IMR-90 (cell line): ENCODE data around the gene PGBD1. TPM values are rescaled to one million over a fixed set of nuclear protein-coding genes. Genes with fewer than 3 reads are reported as not detected.

ENCODE experiments used
- ATAC-seq: fragments of 200-7000 bp; cut with Tn5 transposase; 2 replicates; pipeline ENCODE4 v1.9.1; 2020; ENCODE audit warnings: low read depth, mild to moderate bottlenecking, moderate library complexity
- BruUV-seq: library from RNA; stranded (reverse); fragments of 400-500 nt; replicated peaks from 2 replicates; lab custom pipeline; 2021; lab: Mats Ljungman, UMichigan
- CTCF ChIA-PET: fragments of 300-600 bp; formaldehyde crosslinking; extraction: SDS; loops from one replicate; lab custom pipeline; 2021; ENCODE audit warnings: antibody characterized with exemption; lab: Yijun Ruan, JAX
- POLR2A ChIA-PET: fragments of 300-600 bp; sonication (Branson Sonifier 250); formaldehyde crosslinking; loops from one replicate; lab custom pipeline; 2022; ENCODE audit warnings: antibody characterized with exemption; ENCODE audit not compliant: unreplicated experiment; lab: Charles Lee
- DNase-seq: peaks from one replicate; pipeline ENCODE4 v3.0.0; 2013
- H2AFZ ChIP-seq: replicated peaks from 2 replicates; pipeline ENCODE3; 2013; ENCODE audit warnings: low read length, mild to moderate bottlenecking; ENCODE audit not compliant: poor library complexity
- H2AK5ac ChIP-seq: 2 replicates; pipeline ENCODE4 v1.6.1; 2013; ENCODE audit warnings: low read depth, low read length, inconsistent platforms
- H2AK9ac ChIP-seq: replicated peaks from 2 replicates; pipeline ENCODE3; 2013; ENCODE audit warnings: mild to moderate bottlenecking, low read depth, low read length, moderate library complexity; ENCODE audit not compliant: poor library complexity
- H2BK120ac ChIP-seq: 2 replicates; pipeline ENCODE4 v1.6.1; 2013; ENCODE audit warnings: low read depth, low read length, inconsistent platforms
- H2BK15ac ChIP-seq: 3 replicates; pipeline ENCODE4 v1.6.1; 2013; ENCODE audit warnings: low read depth, low read length, inconsistent platforms
- H2BK20ac ChIP-seq: 2 replicates; pipeline ENCODE4 v1.6.1; 2013; ENCODE audit warnings: low read depth, mild to moderate bottlenecking, inconsistent platforms, low read length, moderate library complexity
- H2BK5ac ChIP-seq: 2 replicates; pipeline ENCODE4 v1.6.1; 2013; ENCODE audit warnings: mild to moderate bottlenecking, low read depth, low read length, inconsistent platforms; ENCODE audit not compliant: poor library complexity, severe bottlenecking
- H3K14ac ChIP-seq: replicated peaks from 2 replicates; pipeline ENCODE4 v1.6.1; 2013; ENCODE audit warnings: low read depth, low read length, inconsistent platforms
- H3K18ac ChIP-seq: 2 replicates; pipeline ENCODE4 v1.6.1; 2013; ENCODE audit warnings: low read depth, low read length, control low read depth
- H3K23ac ChIP-seq: 2 replicates; pipeline ENCODE4 v1.6.1; 2013; ENCODE audit warnings: low read depth, low read length, inconsistent platforms
- H3K27ac ChIP-seq: 2 replicates; pipeline ENCODE4 v1.5.1; 2013; ENCODE audit warnings: mild to moderate bottlenecking, control low read depth, low read length; ENCODE audit not compliant: insufficient read depth
- H3K27me3 ChIP-seq: 2 replicates; pipeline ENCODE4 v1.6.1; 2013; ENCODE audit warnings: low read length; ENCODE audit not compliant: control insufficient read depth, insufficient read depth
- H3K36me3 ChIP-seq: 2 replicates; pipeline ENCODE4 v1.6.1; 2013; ENCODE audit warnings: low read length, mixed read lengths; ENCODE audit not compliant: control insufficient read depth, insufficient read depth
- H3K4ac ChIP-seq: 2 replicates; pipeline ENCODE4 v1.6.1; 2013; ENCODE audit warnings: low read depth, low read length, inconsistent platforms
- H3K4me1 ChIP-seq: 2 replicates; pipeline ENCODE4 v1.6.1; 2013; ENCODE audit warnings: low read length, mixed read lengths; ENCODE audit not compliant: control insufficient read depth, insufficient read depth
- H3K4me2 ChIP-seq: 2 replicates; pipeline ENCODE4 v1.6.1; 2013; ENCODE audit warnings: low read depth, mild to moderate bottlenecking, control low read depth, low read length, moderate library complexity
- H3K4me3 ChIP-seq: 2 replicates; pipeline ENCODE4 v1.5.1; 2013; ENCODE audit warnings: low read depth, mild to moderate bottlenecking, control low read depth, low read length, moderate library complexity; ENCODE audit not compliant: insufficient read depth
- H3K56ac ChIP-seq: 2 replicates; pipeline ENCODE4 v1.6.1; 2013; ENCODE audit warnings: low read length, inconsistent platforms; ENCODE audit not compliant: insufficient read depth; ENCODE audit errors: extremely low read depth
- H3K79me1 ChIP-seq, 2 experiments: 2 replicates each; pipeline ENCODE4 v1.6.1; 2013; ENCODE audit warnings: low read length in 2 of 2, inconsistent platforms in 1 of 2, low read depth in 1 of 2
- H3K9ac ChIP-seq: 2 replicates; pipeline ENCODE4 v1.6.1; 2013; ENCODE audit warnings: low read depth, low read length, control low read depth
- H3K9me1 ChIP-seq: 2 replicates; pipeline ENCODE4 v1.6.1; 2013; ENCODE audit warnings: low read length, inconsistent platforms; ENCODE audit not compliant: insufficient read depth
- H3K9me3 ChIP-seq: 2 replicates; pipeline ENCODE4 v1.6.1; 2013; ENCODE audit warnings: low read length; ENCODE audit not compliant: control insufficient read depth, insufficient read depth
- H4K20me1 ChIP-seq: 2 replicates; pipeline ENCODE4 v1.6.1; 2013; ENCODE audit warnings: low read length, inconsistent platforms; ENCODE audit not compliant: insufficient read depth
- H4K5ac ChIP-seq: 2 replicates; pipeline ENCODE4 v1.6.1; 2013; ENCODE audit warnings: mild to moderate bottlenecking, low read depth, low read length, control low read depth
- H4K8ac ChIP-seq, 2 experiments: 2 replicates each; pipeline ENCODE4 v1.6.1; 2013; ENCODE audit warnings: low read depth in 2 of 2, low read length in 2 of 2, control low read depth in 1 of 2, inconsistent platforms in 1 of 2
- H4K91ac ChIP-seq: 2 replicates; pipeline ENCODE4 v1.6.1; 2013; ENCODE audit warnings: low read depth, low read length, inconsistent platforms; ENCODE audit not compliant: insufficient read depth
- BHLHE40 ChIP-seq: fragments of 150-350 bp; IDR thresholded peaks from 2 replicates; pipeline ENCODE4 v1.6.1; 2016; ENCODE audit warnings: mild to moderate bottlenecking, low read depth, low read length
- CEBPB ChIP-seq: IDR thresholded peaks from 2 replicates; pipeline ENCODE4 v1.6.1; 2012; ENCODE audit warnings: low read depth, low read length, improper control_type of control experiment
- CHD1 ChIP-seq: IDR thresholded peaks from 2 replicates; pipeline ENCODE4 v1.6.1; 2012; ENCODE audit warnings: low read depth, low read length, improper control_type of control experiment
- CTCF ChIP-seq: conservative IDR thresholded peaks from 2 replicates; pipeline ENCODE4 v1.5.1; 2012; ENCODE audit warnings: mild to moderate bottlenecking, low read depth, low read length, improper control_type of control experiment
- FOS ChIP-seq: fragments of 150-350 bp; IDR thresholded peaks from 2 replicates; pipeline ENCODE4 v1.6.1; 2016; ENCODE audit warnings: low read depth, low read length
- MAFK ChIP-seq: IDR thresholded peaks from 2 replicates; pipeline ENCODE4 v1.6.1; 2012; ENCODE audit warnings: low read depth, low read length, improper control_type of control experiment
- MAZ ChIP-seq: IDR thresholded peaks from 2 replicates; pipeline ENCODE4 v1.6.1; 2012; ENCODE audit warnings: low read depth, mild to moderate bottlenecking, low read length, improper control_type of control experiment, moderate library complexity, borderline replicate concordance
- MXI1 ChIP-seq: IDR thresholded peaks from 2 replicates; pipeline ENCODE4 v1.6.1; 2012; ENCODE audit warnings: low read depth, mild to moderate bottlenecking, low read length, moderate library complexity, borderline replicate concordance
- NFE2L2 ChIP-seq: fragments of 150-350 bp; IDR thresholded peaks from 2 replicates; pipeline ENCODE4 v1.6.1; 2016; ENCODE audit warnings: low read depth, mild to moderate bottlenecking, low read length
- POLR2A ChIP-seq: IDR thresholded peaks from 2 replicates; pipeline ENCODE4 v1.6.1; 2012; ENCODE audit warnings: mild to moderate bottlenecking, low read depth, low read length
- RAD21 ChIP-seq: IDR thresholded peaks from 2 replicates; pipeline ENCODE4 v1.6.1; 2012; ENCODE audit warnings: low read length, improper control_type of control experiment
- RCOR1 ChIP-seq: IDR thresholded peaks from 2 replicates; pipeline ENCODE4 v1.6.1; 2012; ENCODE audit warnings: mild to moderate bottlenecking, low read length, improper control_type of control experiment; ENCODE audit not compliant: insufficient replicate concordance
- RFX5 ChIP-seq: IDR thresholded peaks from 2 replicates; pipeline ENCODE4 v1.8.0; 2012; ENCODE audit warnings: low read depth, mild to moderate bottlenecking, low read length, moderate library complexity
- SMC3 ChIP-seq: fragments of 150-350 bp; IDR thresholded peaks from 2 replicates; pipeline ENCODE4 v1.6.1; 2016; ENCODE audit warnings: low read depth, mild to moderate bottlenecking, antibody characterized with exemption, low read length, moderate library complexity
- USF2 ChIP-seq: fragments of 150-350 bp; IDR thresholded peaks from 2 replicates; pipeline ENCODE4 v1.6.1; 2017; ENCODE audit warnings: mild to moderate bottlenecking, antibody characterized with exemption, low read length, low read depth
- dilution Hi-C: fragments of 300-500 bp; cut with HindIII; formaldehyde crosslinking; loops from one replicate; pipeline ENCODE4 v1.14.3; 2018; ENCODE audit warnings: low sequenced_read_pairs; ENCODE audit not compliant: unreplicated experiment
- in situ Hi-C: fragments of 300-500 bp; cut with MboI; formaldehyde crosslinking; loops from 3 replicates; pipeline ENCODE4 v1.14.3; 2019; ENCODE audit warnings: low sequenced_read_pairs, inconsistent platforms, mixed read lengths
- intact Hi-C: fragments of 100-400 bp; cut with micrococcal nuclease; formaldehyde crosslinking; loops from 2 replicates; pipeline ENCODE4 v1.10.0; 2022
- polyA plus RNA-seq, 3 experiments: library from polyadenylated mRNA; depleted of rRNA; stranded (reverse); fragments of >200 nt; gene quantifications; 2 replicates each; pipeline ENCODE4 v1.2.3, GENCODE V29; 2012; ENCODE audit warnings: low replicate concordance in 1 of 3
- total RNA-seq: library from RNA; depleted of rRNA; stranded (reverse); fragments of >200 nt; gene quantifications from 2 replicates; pipeline ENCODE4 v1.2.3, GENCODE V29; 2012

Gene PGBD1
- total and polyA plus RNA-seq, 2 of the 4 experiments (the other 2 are of a cell fraction): 3.9 to 6.3 TPM

GRCh38 chr6:28291573-28291972, 10.2 kb downstream of the PGBD1 start:
- H3K4ac ChIP-seq: no peak overlapping the region
- ATAC-seq (no peak), DNase-seq (no peak)
- H3K4me2 ChIP-seq: no peak overlapping the region
- no peak overlapping the region for H3K18ac ChIP-seq
- H2BK20ac ChIP-seq: no peak overlapping the region
- no peaks in the 10 kb centered on the region for H3K79me1 ChIP-seq
- H3K56ac ChIP-seq: no peak overlapping the region
- no peak overlapping the region for H4K8ac ChIP-seq
- H4K5ac ChIP-seq: no peak overlapping the region
- H4K20me1 ChIP-seq: no peaks in the 10 kb centered on the region
- no peak overlapping the region for H2BK120ac ChIP-seq
- no peak overlapping the region for H2AK5ac ChIP-seq
- no peaks in the 10 kb centered on the region for H3K9me3 ChIP-seq
- no peak overlapping the region for H3K27ac ChIP-seq
- no peaks in the 10 kb centered on the region for H3K4me1 ChIP-seq
- no peak overlapping the region for H2BK5ac ChIP-seq
- no peak overlapping the region for H2AFZ ChIP-seq
- intact Hi-C loops: no loop called here
- BruUV-seq: no TSS peak
- H3K9me1 ChIP-seq: no peaks in the 10 kb centered on the region
- no peak overlapping the region for H3K4me3 ChIP-seq
- TF ChIP-seq RFX5 (no peak), NFE2L2 (no peak), RAD21 (no peak), CEBPB (no peak), SMC3 (no peak), CTCF (no peak), USF2 (no peak), BHLHE40 (no peak), MAZ (no peak), CHD1 (no peak), POLR2A (no peak), MAFK (no peak), RCOR1 (no peak), MXI1 (no peak), FOS (no peak)
- no peak overlapping the region for H3K9ac ChIP-seq
- H3K23ac ChIP-seq: no peak overlapping the region
- dilution Hi-C loops: no loop called here
- H4K91ac ChIP-seq: no peak overlapping the region
- in situ Hi-C loops: no loop called here
- ChIA-PET POLR2A (no interaction called here), CTCF (no interaction called here)
- H2BK15ac ChIP-seq: no peak overlapping the region
- H3K14ac ChIP-seq: no peak overlapping the region
- H2AK9ac ChIP-seq: no peak overlapping the region
- H3K27me3 ChIP-seq: no peaks in the 10 kb centered on the region
- H3K36me3 ChIP-seq: peaks cover 14% of the 10 kb centered on the region
